Measurements from ENCODE around the gene NHERF1. TPM values are rescaled to one million over a fixed set of nuclear protein-coding genes. Genes with fewer than 3 reads are reported as not detected.

The NHERF1 gene
- total RNA-seq, 2 experiments from 2014 or later = 68.4 to 72.4 TPM

GRCh38 chr17:74796211-74796610 is 47.8 kb downstream of the NHERF1 start:
- no peaks in the 10 kb centered on the region for H3K27me3 Mint-ChIP-seq
- no peak for ATAC-seq (ENCODE audit: poor library complexity)
- H3K4me3 ChIP-seq (ENCODE audit: low read length) = no peak overlapping the region
- H3K27ac ChIP-seq (ENCODE audit: low read depth in 1 of 2, low read length in 2 of 2) = no peak overlapping the region
- peaks cover 6% of the 10 kb centered on the region for H3K4me1 Mint-ChIP-seq (ENCODE audit: low read depth)
- no peak for DNase-seq
- peaks cover 80% of the 10 kb centered on the region for H3K36me3 Mint-ChIP-seq (ENCODE audit: low read depth)
- no peaks in the 10 kb centered on the region for H3K27me3 ChIP-seq (ENCODE audit: control insufficient read depth in 1 of 2, insufficient read depth in 2 of 2, low read length in 2 of 2)
- no peaks in the 10 kb centered on the region for H3K9me3 ChIP-seq (ENCODE audit: control insufficient read depth in 1 of 2, insufficient read depth in 1 of 2, low read length in 2 of 2)
- POLR2A ChIA-PET = no interaction called here
- CTCF ChIA-PET = no interaction called here
- no peak overlapping the region for H3K4me3 Mint-ChIP-seq
- intact Hi-C loops (cut with DNase I, micrococcal nuclease) = loop anchor here (10.0 kb wide), 2 partner anchors 159 to 169 kb away; no protein-coding TSS in a partner anchor
- peaks cover 84% of the 10 kb centered on the region for H3K36me3 ChIP-seq (ENCODE audit: insufficient read depth, low read length)
- no peaks in the 10 kb centered on the region for H3K9me3 Mint-ChIP-seq
- TF ChIP-seq CTCF (IDR thresholded peaks at IDR 0.05) = no peak
- H3K27ac Mint-ChIP-seq = no peak overlapping the region
- H3K4me1 ChIP-seq (ENCODE audit: insufficient read depth, low read length) = peaks cover 7% of the 10 kb centered on the region

DNA sequence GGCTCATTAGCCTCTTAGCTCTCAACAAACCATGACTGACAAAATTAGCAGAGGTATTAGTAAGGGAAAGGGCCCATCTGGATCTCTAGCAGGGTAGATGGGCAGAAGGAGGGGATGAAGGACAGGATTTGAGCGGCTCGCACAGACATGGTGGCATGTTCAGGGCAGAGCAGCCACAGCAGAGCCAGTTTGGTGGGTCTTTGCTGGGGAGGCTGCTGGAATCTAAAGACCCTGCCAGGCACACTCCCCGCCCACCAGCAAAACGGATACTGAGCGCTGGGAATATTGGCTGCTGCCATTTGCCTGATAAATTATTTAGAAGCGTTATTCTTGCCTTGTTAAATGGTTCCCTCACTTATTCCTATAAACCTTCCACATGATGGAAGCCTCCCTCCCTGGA is 48.4 kb downstream of the NHERF1 start:
- no peak overlapping the region for H3K27ac Mint-ChIP-seq
- no peaks in the 10 kb centered on the region for H3K4me1 Mint-ChIP-seq (ENCODE audit: low read depth)
- H3K4me3 Mint-ChIP-seq = no peak overlapping the region
- H3K9me3 Mint-ChIP-seq = no peaks in the 10 kb centered on the region
- Histone ChIP-seq H3K36me3 (ENCODE audit: insufficient read depth, low read length) (peaks cover 86% of the 10 kb centered on the region), H3K27me3 (ENCODE audit: control insufficient read depth in 1 of 2, insufficient read depth in 2 of 2, low read length in 2 of 2) (no peaks in the 10 kb centered on the region), H3K9me3 (ENCODE audit: control insufficient read depth in 1 of 2, insufficient read depth in 1 of 2, low read length in 2 of 2) (no peaks in the 10 kb centered on the region), H3K27ac (ENCODE audit: low read depth in 1 of 2, low read length in 2 of 2) (no peak overlapping the region), H3K4me1 (ENCODE audit: insufficient read depth, low read length) (peaks cover under 1% of the 10 kb centered on the region), H3K4me3 (ENCODE audit: low read length) (no peak overlapping the region)
- DNase-seq = no peak
- ATAC-seq (ENCODE audit: poor library complexity) = no peak
- intact Hi-C loops (cut with DNase I, micrococcal nuclease) = loop anchor here (10.0 kb wide), 2 partner anchors 158 to 168 kb away; no protein-coding TSS in a partner anchor
- ChIA-PET POLR2A (no interaction called here), CTCF (no interaction called here)
- H3K36me3 Mint-ChIP-seq (ENCODE audit: low read depth) = peaks cover 82% of the 10 kb centered on the region
- H3K27me3 Mint-ChIP-seq = no peaks in the 10 kb centered on the region
- TF ChIP-seq CTCF (IDR thresholded peaks at IDR 0.05) = no peak

DNA sequence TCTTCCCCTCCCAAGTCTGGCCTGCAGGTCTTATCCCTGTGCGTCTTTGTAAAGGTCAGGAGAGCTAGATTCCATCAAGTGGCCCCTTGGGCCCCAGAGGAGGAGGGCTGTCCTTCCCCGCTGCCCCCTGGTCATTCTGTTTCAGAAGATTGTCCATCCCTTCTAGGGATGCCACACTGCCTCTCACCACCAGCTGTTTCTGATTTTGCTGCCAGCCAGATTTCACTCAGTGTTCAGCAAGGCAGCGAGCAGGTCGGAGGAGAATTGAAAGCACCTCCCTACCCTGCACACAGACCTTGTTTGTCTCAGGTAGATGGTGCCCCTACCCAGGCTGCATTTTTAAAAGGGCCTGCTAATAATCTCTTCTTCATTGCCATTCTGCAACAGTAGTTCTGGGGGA is 49.4 kb downstream of the NHERF1 start:
- Mint-ChIP-seq H3K4me1 (ENCODE audit: low read depth) (no peaks in the 10 kb centered on the region), H3K9me3 (no peaks in the 10 kb centered on the region), H3K27me3 (no peaks in the 10 kb centered on the region), H3K4me3 (no peak overlapping the region), H3K36me3 (ENCODE audit: low read depth) (peaks cover 87% of the 10 kb centered on the region), H3K27ac (no peak overlapping the region)
- intact Hi-C loops (cut with DNase I, micrococcal nuclease) = loop anchor here (10.0 kb wide), 2 partner anchors 157 to 167 kb away; no protein-coding TSS in a partner anchor
- Histone ChIP-seq H3K9me3 (ENCODE audit: control insufficient read depth in 1 of 2, insufficient read depth in 1 of 2, low read length in 2 of 2) (no peaks in the 10 kb centered on the region), H3K4me3 (ENCODE audit: low read length) (no peak overlapping the region), H3K4me1 (ENCODE audit: insufficient read depth, low read length) (no peaks in the 10 kb centered on the region), H3K27me3 (ENCODE audit: control insufficient read depth in 1 of 2, insufficient read depth in 2 of 2, low read length in 2 of 2) (no peaks in the 10 kb centered on the region), H3K27ac (ENCODE audit: low read depth in 1 of 2, low read length in 2 of 2) (no peak overlapping the region), H3K36me3 (ENCODE audit: insufficient read depth, low read length) (peaks cover 84% of the 10 kb centered on the region)
- DNase-seq (no peak), ATAC-seq (ENCODE audit: poor library complexity) (no peak)
- POLR2A ChIA-PET = no interaction called here
- TF ChIP-seq CTCF (IDR thresholded peaks at IDR 0.05) = no peak
- CTCF ChIA-PET = no interaction called here

Data from CD4-positive, alpha-beta T cell (primary cell).